Duodenal mucosa (tissue), 2 donors: Measurements from ENCODE around the gene GIMAP7.

ENCODE experiments used
- H3K27ac ChIP-seq: one replicate; pipeline ENCODE4 v1.7.0; 2013; ENCODE audit warnings: low read depth, low read length
- H3K27me3 ChIP-seq, 2 donors: one replicate each; pipeline ENCODE4 v1.7.0; 2013; ENCODE audit warnings: low read length in 2 of 2, control low read depth in 1 of 2; ENCODE audit not compliant: insufficient read depth in 2 of 2, control insufficient read depth in 1 of 2
- H3K36me3 ChIP-seq, 2 donors: one replicate each; pipeline ENCODE4 v1.7.0; 2013; ENCODE audit warnings: low read length in 2 of 2, control low read depth in 1 of 2; ENCODE audit not compliant: insufficient read depth in 2 of 2, control insufficient read depth in 1 of 2
- H3K4me1 ChIP-seq, 2 donors: one replicate each; pipeline ENCODE4 v1.7.0; 2013; ENCODE audit warnings: low read length in 2 of 2, control low read depth in 1 of 2; ENCODE audit not compliant: insufficient read depth in 2 of 2, control insufficient read depth in 1 of 2
- H3K4me3 ChIP-seq, 2 donors: one replicate each; pipeline ENCODE4 v1.7.0; 2013; ENCODE audit warnings: low read length in 2 of 2, low read depth in 1 of 2
- H3K9ac ChIP-seq, 2 donors: one replicate each; pipeline ENCODE4 v1.7.0; 2013; ENCODE audit warnings: low read length in 2 of 2, low read depth in 1 of 2
- H3K9me3 ChIP-seq, 2 donors: one replicate each; pipeline ENCODE4 v1.7.0; 2013; ENCODE audit warnings: low read length in 2 of 2, control low read depth in 1 of 2; ENCODE audit not compliant: control insufficient read depth in 1 of 2

Gene GIMAP7

DNA sequence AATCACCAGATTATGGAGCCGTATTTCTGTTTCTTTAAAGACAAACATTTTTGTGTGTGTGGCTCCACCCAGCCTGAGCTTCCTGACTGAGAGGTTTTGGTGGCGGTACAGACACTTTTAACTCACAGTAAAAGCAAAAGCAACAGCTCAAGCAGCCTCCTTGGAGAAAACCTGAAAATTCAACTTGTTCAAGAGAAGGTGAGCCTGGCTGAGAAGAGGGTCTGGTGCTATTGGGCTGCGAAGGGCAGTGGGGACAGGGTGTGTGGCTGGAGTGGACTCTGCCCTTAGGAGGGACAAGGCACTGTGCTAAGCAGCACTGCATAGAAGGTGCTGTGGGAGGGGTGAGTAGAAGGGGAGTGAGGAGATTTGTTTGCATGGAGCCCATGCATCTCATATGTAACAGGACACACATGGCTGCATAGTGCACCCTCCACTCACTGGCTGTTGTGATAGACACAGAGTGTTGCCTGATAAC, at the start of gene GIMAP7:
GIMAP7 (plus strand) TSS at position 125 of the 475 bp plus-strand sequence. CDS start 5,103 bp downstream, outside the sequence.
- Histone ChIP-seq H3K4me3 (peak within 1 kb of the TSS; percentile 63 to 70), H3K9me3 (no peaks in the 10 kb centered on the region), H3K36me3 (no peaks in the 10 kb centered on the region), H3K9ac (peak within 1 kb of the TSS; percentile 48 to 63), H3K27me3 (no peaks in the 10 kb centered on the region), H3K27ac (peak within 1 kb of the TSS; percentile 37), H3K4me1 (no peaks in the 10 kb centered on the region)

DNA sequence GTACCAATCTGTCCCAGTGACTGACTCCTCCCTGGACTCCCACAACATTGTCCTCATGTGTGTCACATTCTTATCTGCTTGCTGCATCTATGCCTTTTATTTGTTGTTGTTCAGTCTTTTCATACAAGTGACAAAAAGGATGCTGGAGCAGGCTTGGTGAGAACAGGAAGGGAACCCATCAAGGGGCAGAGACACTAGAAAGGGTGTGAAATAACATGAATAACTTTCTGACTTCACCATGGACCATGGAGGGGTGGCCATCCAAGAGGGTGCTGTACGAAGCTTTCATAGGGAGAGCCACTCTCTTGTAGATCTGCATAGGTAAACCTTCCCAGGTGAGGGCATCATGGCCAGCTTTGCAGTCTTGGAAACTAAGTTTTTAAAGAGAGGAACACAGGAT, 49.7 kb upstream of the GIMAP7 start:
- no peak overlapping the region for H3K9ac ChIP-seq
- no peak overlapping the region for H3K27ac ChIP-seq
- peaks cover 0 to 8% of the 10 kb centered on the region in 2 donors for H3K36me3 ChIP-seq
- no peak overlapping the region for H3K4me3 ChIP-seq
- no peaks in the 10 kb centered on the region for H3K27me3 ChIP-seq
- peaks cover 4 to 9% of the 10 kb centered on the region in 2 donors for H3K4me1 ChIP-seq
- peaks cover 0 to 8% of the 10 kb centered on the region in 2 donors for H3K9me3 ChIP-seq

DNA sequence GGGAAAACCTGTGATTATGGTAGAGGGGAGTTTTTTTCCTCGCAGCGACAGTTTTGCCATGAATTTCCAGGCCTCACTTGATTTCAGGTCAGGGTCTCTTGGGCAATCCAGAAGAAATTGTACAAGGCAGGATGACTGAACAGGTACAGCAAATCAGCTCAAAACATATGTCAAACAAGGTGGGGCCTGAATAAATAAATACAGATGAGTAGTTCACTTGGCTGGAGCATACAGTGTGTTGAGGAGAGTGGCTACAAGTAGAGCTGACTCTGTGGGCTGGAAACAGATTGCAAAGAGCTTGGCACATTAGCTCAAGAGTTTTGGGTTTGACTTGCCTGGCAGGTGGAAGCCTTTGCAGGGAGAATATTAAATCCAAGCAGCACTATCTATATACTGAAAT, 49.3 kb upstream of the GIMAP7 start:
- H3K9me3 ChIP-seq: peaks cover 0 to 8% of the 10 kb centered on the region in 2 donors
- H3K9ac ChIP-seq: no peak overlapping the region
- no peaks in the 10 kb centered on the region for H3K27me3 ChIP-seq
- H3K36me3 ChIP-seq: peaks cover 0 to 8% of the 10 kb centered on the region in 2 donors
- H3K4me1 ChIP-seq: peaks cover 4 to 9% of the 10 kb centered on the region in 2 donors
- H3K4me3 ChIP-seq: no peak overlapping the region
- no peak overlapping the region for H3K27ac ChIP-seq

DNA sequence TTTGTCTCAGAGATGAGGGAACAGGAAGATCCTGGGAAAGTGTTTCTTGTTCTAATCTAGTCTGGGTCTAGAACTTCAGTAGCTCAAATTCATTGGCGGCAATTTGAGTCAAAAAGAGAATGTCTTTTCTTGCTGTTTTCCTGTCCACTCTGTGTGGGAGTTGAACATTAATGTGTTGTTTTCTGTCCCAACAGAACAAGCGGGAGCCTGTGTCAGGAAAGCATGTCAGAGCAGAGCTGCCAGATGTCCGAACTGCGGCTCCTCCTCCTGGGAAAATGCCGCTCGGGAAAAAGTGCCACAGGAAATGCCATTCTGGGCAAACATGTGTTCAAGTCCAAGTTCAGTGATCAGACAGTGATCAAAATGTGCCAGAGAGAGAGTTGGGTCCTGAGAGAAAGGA, 48.2 kb upstream of the GIMAP7 start:
- peaks cover 0 to 8% of the 10 kb centered on the region in 2 donors for H3K9me3 ChIP-seq
- H3K27me3 ChIP-seq: no peaks in the 10 kb centered on the region
- H3K4me1 ChIP-seq: peaks cover 4 to 9% of the 10 kb centered on the region in 2 donors
- H3K36me3 ChIP-seq: peaks cover 0 to 8% of the 10 kb centered on the region in 2 donors
- no peak overlapping the region for H3K9ac ChIP-seq
- H3K27ac ChIP-seq: no peak overlapping the region
- no peak overlapping the region for H3K4me3 ChIP-seq

DNA sequence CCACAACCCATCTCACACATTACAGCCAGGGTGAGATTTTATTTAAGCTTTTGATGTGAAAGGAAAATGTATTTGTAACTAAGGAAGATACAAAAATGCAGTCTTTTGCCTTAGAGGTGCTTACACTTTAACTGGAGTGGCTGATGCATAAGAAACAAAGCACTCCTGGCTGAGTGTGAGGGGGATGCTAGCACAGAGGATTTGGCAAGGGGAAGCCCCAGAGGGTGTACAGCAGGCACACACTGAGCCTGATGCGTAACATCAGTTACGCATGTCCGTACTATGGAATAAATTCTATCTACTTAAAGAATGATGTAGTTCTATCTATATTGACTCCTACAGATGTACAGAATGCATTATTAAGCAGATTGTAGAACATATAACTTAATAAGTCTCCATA, 46.4 kb upstream of the GIMAP7 start:
- Histone ChIP-seq H3K4me3 (no peak overlapping the region), H3K9me3 (no peaks in the 10 kb centered on the region), H3K27ac (no peak overlapping the region), H3K4me1 (peaks cover 4 to 9% of the 10 kb centered on the region in 2 donors), H3K9ac (no peak overlapping the region), H3K27me3 (no peaks in the 10 kb centered on the region), H3K36me3 (peaks cover 0 to 8% of the 10 kb centered on the region in 2 donors)

DNA sequence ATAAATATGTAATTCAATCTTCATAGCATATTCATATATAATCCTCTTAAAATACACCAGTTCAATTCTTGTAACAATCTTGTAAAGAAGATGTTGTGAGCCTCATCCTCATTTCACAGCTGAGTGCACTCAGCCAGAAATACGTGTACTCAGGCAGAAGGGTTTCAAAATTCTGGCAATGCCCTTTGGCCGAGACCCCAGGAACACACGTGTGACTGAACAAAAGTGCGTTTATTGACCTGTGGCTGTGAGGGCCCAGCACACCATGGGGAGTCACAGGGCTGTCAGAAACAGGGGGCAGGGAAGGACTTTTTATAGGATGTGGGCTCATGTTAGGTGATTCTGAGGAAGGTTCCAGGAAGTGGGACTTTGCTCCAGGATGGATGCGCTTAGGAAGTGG, 42.8 kb upstream of the GIMAP7 start:
- peaks cover 0 to 4% of the 10 kb centered on the region in 2 donors for H3K36me3 ChIP-seq
- no peaks in the 10 kb centered on the region for H3K9me3 ChIP-seq
- H3K27me3 ChIP-seq: no peaks in the 10 kb centered on the region
- no peak overlapping the region for H3K4me3 ChIP-seq
- no peak overlapping the region for H3K27ac ChIP-seq
- peaks cover 0 to 6% of the 10 kb centered on the region in 2 donors for H3K4me1 ChIP-seq
- no peak overlapping the region for H3K9ac ChIP-seq

DNA sequence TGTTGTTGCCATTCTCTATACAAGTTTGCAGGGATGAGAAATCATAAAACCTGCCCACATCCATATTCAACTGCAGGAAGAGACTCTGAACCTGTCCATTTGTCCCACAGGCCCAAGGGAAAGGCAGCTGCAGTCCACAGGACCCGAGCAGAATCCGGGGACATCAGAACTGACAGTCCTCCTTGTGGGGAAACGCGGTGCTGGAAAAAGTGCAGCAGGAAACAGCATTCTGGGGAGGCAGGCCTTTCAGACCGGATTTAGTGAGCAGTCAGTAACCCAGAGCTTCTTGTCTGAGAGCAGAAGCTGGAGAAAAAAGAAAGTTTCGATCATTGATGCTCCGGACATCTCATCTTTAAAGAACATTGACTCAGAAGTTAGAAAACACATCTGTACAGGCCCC, 40.8 kb upstream of the GIMAP7 start:
- Histone ChIP-seq H3K27me3 (no peaks in the 10 kb centered on the region), H3K9me3 (no peaks in the 10 kb centered on the region), H3K27ac (no peak overlapping the region), H3K36me3 (no peaks in the 10 kb centered on the region), H3K4me1 (peaks cover 4% of the 10 kb centered on the region in 2 donors), H3K9ac (no peak overlapping the region), H3K4me3 (no peak overlapping the region)

DNA sequence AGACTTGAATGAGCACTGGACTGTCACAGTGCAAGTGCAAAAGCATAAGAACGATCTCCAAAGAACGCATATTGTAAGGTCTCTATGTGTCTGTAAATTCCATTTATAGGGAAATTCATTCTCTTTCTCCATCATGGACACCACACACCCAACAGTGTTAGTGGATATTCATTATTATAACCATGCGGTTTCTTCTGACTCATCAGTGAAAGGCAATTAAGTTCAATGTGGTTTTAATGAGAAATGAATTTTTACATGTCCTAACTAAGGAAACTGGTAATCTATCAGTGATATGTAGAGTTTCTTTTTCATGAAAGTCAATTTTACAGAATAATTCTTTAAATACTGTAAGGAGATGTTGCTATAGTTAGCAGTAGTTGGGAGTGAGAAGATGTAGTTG, 38.4 kb upstream of the GIMAP7 start:
- H3K9ac ChIP-seq: no peak overlapping the region
- H3K27me3 ChIP-seq: no peaks in the 10 kb centered on the region
- H3K27ac ChIP-seq: no peak overlapping the region
- H3K4me3 ChIP-seq: no peak overlapping the region
- no peaks in the 10 kb centered on the region for H3K9me3 ChIP-seq
- H3K4me1 ChIP-seq: peaks cover 4% of the 10 kb centered on the region in 2 donors
- no peaks in the 10 kb centered on the region for H3K36me3 ChIP-seq

DNA sequence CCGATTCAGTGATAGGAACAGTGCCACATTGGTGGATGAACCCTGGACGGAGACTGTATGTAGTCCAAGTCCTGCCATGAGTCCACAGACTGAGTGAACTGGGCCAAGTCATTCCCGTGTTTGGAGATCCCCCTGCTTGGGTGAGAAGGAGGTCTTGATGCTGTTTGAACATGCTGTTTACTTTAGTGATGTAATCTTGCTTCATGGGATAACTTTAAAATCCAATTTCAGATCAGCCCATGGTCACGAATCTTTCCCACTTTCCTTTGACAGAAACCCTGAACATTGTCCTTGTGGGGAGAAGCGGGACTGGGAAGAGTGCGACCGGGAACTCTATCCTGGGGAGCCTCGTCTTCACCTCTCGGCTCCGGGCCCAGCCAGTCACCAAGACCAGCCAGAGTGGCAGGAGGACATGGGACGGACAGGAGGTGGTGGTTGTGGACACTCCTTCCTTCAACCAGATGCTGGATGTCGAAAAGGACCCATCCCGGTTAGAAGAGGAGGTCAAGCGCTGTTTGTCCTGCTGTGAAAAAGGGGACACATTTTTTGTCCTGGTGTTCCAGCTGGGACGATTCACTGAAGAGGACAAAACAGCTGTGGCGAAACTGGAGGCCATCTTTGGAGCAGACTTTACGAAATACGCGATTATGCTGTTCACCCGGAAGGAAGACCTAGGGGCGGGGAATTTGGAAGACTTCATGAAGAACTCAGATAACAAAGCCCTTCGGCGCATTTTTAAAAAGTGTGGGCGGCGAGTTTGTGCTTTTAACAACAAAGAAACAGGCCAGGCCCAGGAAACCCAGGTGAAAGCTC, 37.6 kb upstream of the GIMAP7 start:
- no peak overlapping the region for H3K27ac ChIP-seq
- no peaks in the 10 kb centered on the region for H3K36me3 ChIP-seq
- H3K27me3 ChIP-seq: no peaks in the 10 kb centered on the region
- H3K9me3 ChIP-seq: no peaks in the 10 kb centered on the region
- peaks cover 4 to 7% of the 10 kb centered on the region in 2 donors for H3K4me1 ChIP-seq
- H3K4me3 ChIP-seq: no peak overlapping the region
- no peak overlapping the region for H3K9ac ChIP-seq

DNA sequence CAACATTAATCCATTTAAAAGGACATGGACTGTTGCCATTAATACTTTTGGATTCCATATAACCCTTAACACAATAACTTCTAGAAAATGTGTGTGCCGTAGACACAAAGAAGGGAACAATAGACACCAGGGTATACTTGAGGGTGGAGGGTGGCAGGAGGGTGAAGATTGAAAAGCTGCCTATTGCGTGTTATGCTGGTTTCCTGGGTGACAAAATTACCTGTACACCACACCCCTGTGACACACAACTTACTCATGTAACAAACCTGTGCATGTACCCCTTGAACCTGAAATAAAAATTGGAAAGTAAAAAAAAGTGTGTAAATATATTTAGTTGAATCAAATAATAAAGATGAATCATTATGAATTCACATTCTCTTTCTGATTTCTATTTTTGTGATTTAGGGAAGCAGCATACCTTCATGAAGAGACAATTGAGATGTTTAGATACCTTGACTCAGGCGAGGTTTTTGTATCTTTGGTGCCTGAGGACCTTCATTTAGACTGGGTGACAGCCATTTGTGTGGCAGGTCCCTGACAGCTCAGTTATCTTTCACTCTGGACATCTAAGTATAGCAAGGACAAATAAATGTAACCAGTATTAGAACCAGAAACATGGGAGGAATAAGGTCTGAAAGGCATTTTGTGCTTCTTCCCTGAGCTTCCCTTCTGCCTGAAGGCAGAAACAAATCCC, 35.5 kb upstream of the GIMAP7 start:
- Histone ChIP-seq H3K27ac (no peak overlapping the region), H3K9me3 (no peaks in the 10 kb centered on the region), H3K9ac (no peak overlapping the region)

More for the DNA sequence above, 35.5 kb upstream of the GIMAP7 start:
- no peaks in the 10 kb centered on the region for H3K27me3 ChIP-seq
- peaks cover 4 to 8% of the 10 kb centered on the region in 2 donors for H3K4me1 ChIP-seq
- H3K4me3 ChIP-seq: no peak overlapping the region
- H3K36me3 ChIP-seq: no peaks in the 10 kb centered on the region
